CD4-positive, CD25-positive, alpha-beta regulatory T cell (primary cell): Measurements from ENCODE around the gene JMJD6. TPM values are rescaled to one million over a fixed set of nuclear protein-coding genes. Genes with fewer than 3 reads are reported as not detected.

ENCODE experiments used
- ATAC-seq, 2 donors: fragments of 150-1000 bp; cut with Tn5 transposase; one replicate each; pipeline ENCODE4 v1.10.0; 2021; ENCODE audit warnings: low read depth in 2 of 2, moderate number of reproducible peaks in 2 of 2, moderate library complexity in 1 of 2
- DNase-seq, 3 donors: peaks; one replicate each; pipeline versions ENCODE4 v3.0.0 to v3.0.0-alpha.2; 2012 to 2022; ENCODE audit warnings: mixed read lengths in 1 of 3
- H3K27ac ChIP-seq: one replicate; pipeline ENCODE4 v1.7.0; 2013; ENCODE audit warnings: mild to moderate bottlenecking, low read length; ENCODE audit not compliant: insufficient read depth, poor library complexity, severe bottlenecking
- H3K27me3 ChIP-seq: one replicate; pipeline ENCODE4 v1.7.0; 2013; ENCODE audit warnings: low read length; ENCODE audit not compliant: control insufficient read depth, insufficient read depth
- H3K36me3 ChIP-seq: one replicate; pipeline ENCODE4 v1.7.0; 2013; ENCODE audit warnings: mild to moderate bottlenecking, low read length, moderate library complexity; ENCODE audit not compliant: control insufficient read depth, insufficient read depth
- H3K4me1 ChIP-seq: 2 replicates; pipeline ENCODE4 v1.7.0; 2013; ENCODE audit warnings: mild to moderate bottlenecking, low read length; ENCODE audit not compliant: insufficient read depth, control insufficient read depth, poor library complexity, severe bottlenecking
- H3K4me3 ChIP-seq: one replicate; pipeline ENCODE4 v1.7.0; 2013; ENCODE audit warnings: low read depth, mild to moderate bottlenecking, low read length, moderate library complexity
- H3K9me3 ChIP-seq, 2 experiments: 1 replicate in 1 of 2; 2 replicates in 1 of 2; pipeline ENCODE4 v1.7.0; 2013; ENCODE audit warnings: low read length in 2 of 2, mild to moderate bottlenecking in 1 of 2, moderate library complexity in 1 of 2; ENCODE audit not compliant: control insufficient read depth in 2 of 2
- H3K27ac Mint-ChIP-seq, 3 donors: one replicate each; pipeline ENCODE4 v1.8.0; 2020 to 2022; ENCODE audit warnings: mild to moderate bottlenecking in 3 of 3, mixed read lengths in 3 of 3, moderate library complexity in 2 of 3
- H3K27me3 Mint-ChIP-seq: one replicate; pipeline ENCODE4 v1.8.0; 2022; ENCODE audit warnings: mild to moderate bottlenecking, mixed read lengths
- H3K36me3 Mint-ChIP-seq: one replicate; pipeline ENCODE4 v1.8.0; 2020; ENCODE audit warnings: mixed read lengths
- H3K4me1 Mint-ChIP-seq, 4 donors: one replicate each; pipeline ENCODE4 v1.8.0; 2020 to 2022; ENCODE audit warnings: mixed read lengths in 4 of 4, mild to moderate bottlenecking in 1 of 4
- H3K4me3 Mint-ChIP-seq, 4 donors: one replicate each; pipeline ENCODE4 v1.8.0; 2020 to 2022; ENCODE audit warnings: mild to moderate bottlenecking in 4 of 4, mixed read lengths in 4 of 4, moderate library complexity in 3 of 4
- H3K9me3 Mint-ChIP-seq, 7 donors: one replicate each; pipeline ENCODE4 v1.8.0; 2020 to 2022; ENCODE audit warnings: mixed read lengths in 7 of 7, mild to moderate bottlenecking in 3 of 7, moderate library complexity in 2 of 7
- polyA plus RNA-seq, 4 donors: library from polyadenylated mRNA; unstranded; fragments of 300-500 nt; fragmentation: Illumina TruSeq; gene quantifications; one replicate each; pipeline ENCODE4 v1.2.3, GENCODE V29; 2021
- total RNA-seq: library from RNA; stranded (reverse); gene quantifications from one replicate; pipeline ENCODE4 v1.2.3, GENCODE V29; 2022

The JMJD6 gene
- total and polyA plus RNA-seq, 5 donors from 2014 or later: 21.0 to 124 (median 37.0) TPM

DNA sequence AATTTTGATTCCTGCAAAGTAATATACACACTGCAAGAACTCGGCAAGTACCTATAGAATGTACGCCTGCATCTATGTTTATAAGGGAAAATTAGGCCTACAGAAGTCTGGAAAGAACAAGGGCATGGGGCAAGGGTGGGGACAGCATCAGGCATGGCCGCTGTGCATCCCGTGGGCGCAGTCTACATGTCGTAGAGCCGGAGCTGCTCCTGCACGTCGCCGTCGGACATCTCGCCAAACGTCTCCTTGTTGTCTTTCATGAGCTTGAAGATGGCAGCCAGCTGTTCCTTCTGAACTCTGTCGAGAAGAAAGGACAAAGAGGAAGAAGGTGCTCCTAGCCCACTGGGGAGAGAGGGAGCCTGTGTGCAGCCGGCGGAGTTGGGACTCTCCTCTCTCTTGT, 49.0 kb downstream of the JMJD6 start:
- H3K36me3 Mint-ChIP-seq: peaks cover 4% of the 10 kb centered on the region
- Histone ChIP-seq H3K36me3 (no peaks in the 10 kb centered on the region), H3K4me1 (peaks cover 18% of the 10 kb centered on the region), H3K9me3 (no peaks in the 10 kb centered on the region), H3K27ac (no peak overlapping the region), H3K4me3 (no peak overlapping the region), H3K27me3 (no peaks in the 10 kb centered on the region)
- H3K4me1 Mint-ChIP-seq: peaks cover 3 to 17% (median 10%) of the 10 kb centered on the region in 4 donors
- no peak for DNase-seq
- H3K27me3 Mint-ChIP-seq: no peaks in the 10 kb centered on the region
- no peak overlapping the region for H3K27ac Mint-ChIP-seq
- no peak overlapping the region for H3K4me3 Mint-ChIP-seq
- no peaks in the 10 kb centered on the region for H3K9me3 Mint-ChIP-seq
- ATAC-seq: no peak

DNA sequence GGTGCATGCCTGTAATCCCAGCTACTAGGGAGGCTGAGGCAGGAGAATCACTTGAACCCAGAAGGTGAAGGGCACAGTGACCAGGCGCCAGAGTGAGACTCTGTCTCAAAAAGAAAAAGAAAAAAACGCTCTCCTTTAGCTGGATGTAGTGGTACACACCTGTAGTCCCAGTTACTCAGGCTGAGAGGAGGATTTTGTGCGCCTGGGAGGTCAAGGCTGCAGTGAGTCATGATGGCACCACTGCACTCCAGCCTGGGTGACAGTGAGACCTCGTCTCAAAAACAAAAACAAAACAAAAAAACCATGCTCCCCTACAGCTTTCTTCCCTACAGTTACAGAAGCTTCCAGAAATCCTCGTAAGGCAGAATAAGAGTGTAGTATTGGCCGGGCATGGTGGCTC, 49.8 kb downstream of the JMJD6 start:
- no peak overlapping the region for H3K27ac Mint-ChIP-seq
- H3K9me3 Mint-ChIP-seq: no peaks in the 10 kb centered on the region
- H3K4me3 Mint-ChIP-seq: no peak overlapping the region
- Histone ChIP-seq H3K4me1 (peaks cover 22% of the 10 kb centered on the region), H3K27me3 (no peaks in the 10 kb centered on the region), H3K36me3 (no peaks in the 10 kb centered on the region), H3K4me3 (no peak overlapping the region), H3K27ac (no peak overlapping the region), H3K9me3 (no peaks in the 10 kb centered on the region)
- H3K36me3 Mint-ChIP-seq: peaks cover 4% of the 10 kb centered on the region
- H3K27me3 Mint-ChIP-seq: peaks cover 3% of the 10 kb centered on the region
- H3K4me1 Mint-ChIP-seq: peaks cover 8 to 22% (median 14%) of the 10 kb centered on the region in 4 donors
- DNase-seq (no peak), ATAC-seq (no peak)

GRCh38 chr17:76675648-76676047, 50.8 kb downstream of the JMJD6 start:
- Mint-ChIP-seq H3K9me3 (no peaks in the 10 kb centered on the region), H3K36me3 (no peaks in the 10 kb centered on the region), H3K27ac (no peak overlapping the region), H3K4me3 (no peak overlapping the region), H3K4me1 (peaks cover 10 to 27% (median 19%) of the 10 kb centered on the region in 4 donors), H3K27me3 (peaks cover 6% of the 10 kb centered on the region)
- Histone ChIP-seq H3K27me3 (no peaks in the 10 kb centered on the region), H3K4me3 (no peak overlapping the region), H3K27ac (no peak overlapping the region), H3K36me3 (no peaks in the 10 kb centered on the region), H3K4me1 (peaks cover 30% of the 10 kb centered on the region), H3K9me3 (no peaks in the 10 kb centered on the region)
- ATAC-seq: no peak
- DNase-seq: no peak

- H3K27ac ChIP-seq: no peak overlapping the region
- Mint-ChIP-seq H3K4me1 (peaks cover 16 to 37% (median 25%) of the 10 kb centered on the region in 4 donors), H3K4me3 (no peak overlapping the region), H3K27me3 (peaks cover 6% of the 10 kb centered on the region), H3K27ac (no peak overlapping the region), H3K36me3 (no peaks in the 10 kb centered on the region), H3K9me3 (no peaks in the 10 kb centered on the region)
- DNase-seq (no peak), ATAC-seq (no peak)
- H3K4me3 ChIP-seq: no peak overlapping the region
- H3K9me3 ChIP-seq: no peaks in the 10 kb centered on the region
- H3K36me3 ChIP-seq: no peaks in the 10 kb centered on the region
- H3K27me3 ChIP-seq: no peaks in the 10 kb centered on the region
- peaks cover 34% of the 10 kb centered on the region for H3K4me1 ChIP-seq
Measured at GRCh38 chr17:76674600-76674999, 51.8 kb downstream of the JMJD6 start.

GRCh38 chr17:76673729-76674128, 52.7 kb downstream of the JMJD6 start:
- H3K36me3 Mint-ChIP-seq: no peaks in the 10 kb centered on the region
- Histone ChIP-seq H3K36me3 (no peaks in the 10 kb centered on the region), H3K4me1 (peaks cover 30% of the 10 kb centered on the region), H3K4me3 (no peak overlapping the region), H3K27ac (no peak overlapping the region), H3K9me3 (no peaks in the 10 kb centered on the region), H3K27me3 (no peaks in the 10 kb centered on the region)
- peaks cover 6% of the 10 kb centered on the region for H3K27me3 Mint-ChIP-seq
- H3K9me3 Mint-ChIP-seq: no peaks in the 10 kb centered on the region
- peak overlapping the region in 3 of 4 donors; percentile 62 to 90 (median 69) for H3K4me3 Mint-ChIP-seq
- H3K27ac Mint-ChIP-seq: no peak overlapping the region
- DNase-seq (no peak), ATAC-seq (no peak)
- H3K4me1 Mint-ChIP-seq: peaks cover 16 to 41% (median 23%) of the 10 kb centered on the region in 4 donors

DNA sequence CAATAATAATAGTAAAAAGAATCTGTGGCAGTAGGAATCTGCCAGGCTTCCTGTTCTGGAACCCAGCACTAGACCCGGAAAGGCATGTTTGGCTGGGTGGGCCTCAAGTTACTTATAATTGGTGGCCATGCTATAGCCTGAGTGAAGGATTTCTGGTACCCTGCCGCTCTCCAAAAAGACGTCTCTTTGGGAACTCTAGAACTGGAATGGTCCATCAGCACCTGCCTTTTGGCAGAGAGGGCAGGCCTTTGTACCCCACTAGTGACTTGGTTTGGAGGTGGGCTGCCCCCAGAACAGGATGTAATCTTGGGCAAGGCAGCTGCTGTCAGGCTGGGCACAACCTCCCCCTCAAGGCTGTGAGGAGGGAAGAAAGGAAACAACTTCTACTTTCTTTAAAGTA, 53.5 kb downstream of the JMJD6 start:
- ATAC-seq (no peak), DNase-seq (no peak)
- no peaks in the 10 kb centered on the region for H3K36me3 ChIP-seq
- no peaks in the 10 kb centered on the region for H3K9me3 Mint-ChIP-seq
- peaks cover 16 to 41% (median 23%) of the 10 kb centered on the region in 4 donors for H3K4me1 Mint-ChIP-seq
- peaks cover 22% of the 10 kb centered on the region for H3K4me1 ChIP-seq
- peak overlapping the region in 2 of 3 donors; percentile 53 to 97 for H3K27ac Mint-ChIP-seq
- peaks cover 10% of the 10 kb centered on the region for H3K27me3 Mint-ChIP-seq
- H3K9me3 ChIP-seq: no peaks in the 10 kb centered on the region
- H3K4me3 Mint-ChIP-seq: peak overlapping the region; percentile 84 to 97 (median 89)
- no peaks in the 10 kb centered on the region for H3K27me3 ChIP-seq
- H3K4me3 ChIP-seq: peak overlapping the region; percentile 97
- H3K27ac ChIP-seq: no peak overlapping the region
- H3K36me3 Mint-ChIP-seq: no peaks in the 10 kb centered on the region

GRCh38 chr17:76672270-76672851, 54.0 kb downstream of the JMJD6 start:
- DNase-seq: peak in 1 of 3 donors; percentile 46
- Mint-ChIP-seq H3K27me3 (peaks cover 13% of the 10 kb centered on the region), H3K4me1 (peaks cover 16 to 41% (median 23%) of the 10 kb centered on the region in 4 donors)

DNA sequence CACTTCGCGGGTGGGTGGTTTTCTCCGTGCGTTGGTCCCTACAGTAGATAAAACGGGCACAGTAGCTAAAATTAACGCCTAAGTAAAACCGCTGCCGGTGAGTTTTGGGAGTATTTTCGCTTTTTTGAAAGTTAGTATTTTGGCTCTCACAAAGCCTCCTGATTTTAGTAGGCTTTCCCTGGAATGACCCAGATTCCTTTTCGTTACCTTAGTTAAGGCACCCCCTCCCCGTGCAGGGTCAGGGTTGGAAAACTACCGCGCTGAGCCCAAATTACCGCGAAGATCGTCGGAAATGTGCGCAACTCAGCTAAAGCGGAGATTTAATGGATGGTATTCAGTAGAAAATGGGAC, 54.5 kb downstream of the JMJD6 start:
- Histone ChIP-seq H3K36me3 (no peaks in the 10 kb centered on the region), H3K27me3 (no peaks in the 10 kb centered on the region), H3K9me3 (no peaks in the 10 kb centered on the region), H3K4me1 (peaks cover 19% of the 10 kb centered on the region), H3K27ac (peak overlapping the region; percentile 80), H3K4me3 (peak overlapping the region; percentile 97)
- DNase-seq (no peak), ATAC-seq (no peak)
- no peaks in the 10 kb centered on the region for H3K9me3 Mint-ChIP-seq
- peak overlapping the region; percentile 96 to 99 (median 97) for H3K27ac Mint-ChIP-seq
- peaks cover 15% of the 10 kb centered on the region for H3K27me3 Mint-ChIP-seq
- no peaks in the 10 kb centered on the region for H3K36me3 Mint-ChIP-seq
- H3K4me1 Mint-ChIP-seq: peaks cover 16 to 41% (median 23%) of the 10 kb centered on the region in 4 donors
- H3K4me3 Mint-ChIP-seq: peak overlapping the region; percentile 84 to 97 (median 89)

More at GRCh38 chr17:76672270-76672851, 54.0 kb downstream of the JMJD6 start:
- peaks cover 19% of the 10 kb centered on the region for H3K4me1 ChIP-seq
- H3K27ac Mint-ChIP-seq: peak overlapping the region; percentile 96 to 99 (median 97)
- H3K4me3 ChIP-seq: peak overlapping the region; percentile 97
- H3K36me3 Mint-ChIP-seq: no peaks in the 10 kb centered on the region
- ATAC-seq: no peak
- H3K9me3 ChIP-seq: no peaks in the 10 kb centered on the region
- peak overlapping the region; percentile 80 for H3K27ac ChIP-seq
- no peaks in the 10 kb centered on the region for H3K9me3 Mint-ChIP-seq
- no peaks in the 10 kb centered on the region for H3K27me3 ChIP-seq
- H3K4me3 Mint-ChIP-seq: peak overlapping the region; percentile 84 to 97 (median 89)
- H3K36me3 ChIP-seq: no peaks in the 10 kb centered on the region
